HUDEP-2 (cell line): ENCODE data around the gene CEP41.

Experiments used
- DNase-seq, 76 experiments: peaks; one replicate each; lab custom pipeline; 2025; ENCODE audit not compliant: unreplicated experiment in 76 of 76; lab: John Stamatoyannopoulos, UW

CEP41 gene

DNA sequence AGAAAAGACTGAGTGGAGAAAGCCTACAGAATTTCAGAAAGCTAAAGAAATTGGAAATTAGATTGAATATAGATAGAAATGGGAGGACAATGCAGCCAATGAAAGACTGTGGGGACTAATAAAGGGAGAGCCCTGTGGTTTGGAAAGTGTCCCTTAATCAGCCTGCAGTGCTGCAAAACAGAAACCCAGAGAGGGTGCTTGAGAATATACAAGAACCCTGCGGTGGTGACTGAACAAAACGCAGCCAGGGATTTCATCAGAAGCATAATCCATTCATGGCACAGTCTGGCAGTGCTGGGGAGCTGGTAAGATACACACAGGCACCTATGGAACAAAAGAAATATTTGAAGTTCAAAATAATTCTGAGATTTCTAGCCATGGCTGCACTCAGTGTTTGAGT, 19.1 kb downstream of the CEP41 start:
- DNase-seq: no peak

DNA sequence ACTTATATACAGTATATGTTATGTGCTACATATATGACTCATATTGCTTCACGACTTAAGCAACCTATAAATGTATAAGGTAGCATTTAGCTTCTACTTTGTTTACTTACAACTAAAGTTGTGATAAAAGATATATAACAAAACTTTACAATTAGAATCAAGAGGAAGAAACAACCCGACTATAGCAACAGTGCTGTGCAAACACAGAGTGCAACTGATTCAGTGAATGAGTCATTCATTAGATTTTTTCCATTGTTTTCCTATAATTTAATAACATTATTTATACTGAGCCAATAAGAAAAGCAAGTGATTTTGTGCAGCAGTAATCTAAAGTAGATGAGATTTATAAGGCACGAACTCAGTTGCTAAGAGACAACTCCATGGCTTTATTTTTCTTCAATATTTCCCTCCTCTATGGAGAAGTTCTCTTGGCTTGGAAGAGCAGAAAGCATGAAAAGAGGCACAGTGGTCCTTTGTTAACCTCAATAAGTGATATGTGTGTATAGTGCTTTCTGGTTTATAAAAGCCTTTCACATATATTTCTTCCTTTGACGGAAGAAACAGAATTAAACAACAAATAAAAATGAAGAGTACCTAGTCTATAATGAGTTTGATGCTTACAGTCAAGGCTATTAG, 19.8 kb downstream of the CEP41 start:
- DNase-seq: no peak

DNA sequence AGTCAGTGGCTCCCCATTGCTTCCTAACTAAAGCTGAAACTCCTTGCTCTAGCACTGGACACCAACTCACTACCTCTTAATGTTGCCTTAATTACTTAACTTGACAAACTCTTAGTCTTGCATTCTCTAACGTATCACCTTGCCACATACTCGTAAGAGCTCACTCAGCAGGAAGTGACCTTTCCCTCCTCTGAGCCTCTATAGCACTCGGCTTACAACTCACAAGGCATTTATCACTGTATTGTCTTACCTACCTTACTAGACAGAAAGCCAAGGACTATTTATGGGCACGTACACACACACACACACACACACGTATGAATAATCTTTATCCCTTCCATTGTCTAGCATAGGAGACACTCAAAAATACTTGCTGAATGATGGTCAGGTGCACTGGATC, 21.2 kb downstream of the CEP41 start:
- no peak for DNase-seq

DNA sequence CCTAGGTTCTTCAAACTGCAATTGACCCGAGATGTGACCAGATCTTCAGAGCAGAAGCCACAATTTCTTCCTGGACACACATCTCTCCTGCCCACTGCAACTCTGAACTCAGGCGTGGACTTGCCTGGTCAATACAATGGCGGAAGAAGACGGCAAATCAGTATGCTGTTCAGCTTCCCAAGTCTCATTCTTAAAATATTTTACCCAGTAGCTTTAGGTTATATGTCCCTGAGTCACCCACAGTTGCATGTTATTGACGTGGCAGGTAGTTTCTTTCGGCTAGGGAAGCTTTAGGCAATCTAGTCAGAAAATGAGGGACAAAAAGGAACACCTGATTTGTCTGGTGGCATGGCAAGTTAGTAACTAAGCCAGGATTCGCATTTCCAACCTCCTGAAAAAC, 22.5 kb downstream of the CEP41 start:
- DNase-seq: no peak

DNA sequence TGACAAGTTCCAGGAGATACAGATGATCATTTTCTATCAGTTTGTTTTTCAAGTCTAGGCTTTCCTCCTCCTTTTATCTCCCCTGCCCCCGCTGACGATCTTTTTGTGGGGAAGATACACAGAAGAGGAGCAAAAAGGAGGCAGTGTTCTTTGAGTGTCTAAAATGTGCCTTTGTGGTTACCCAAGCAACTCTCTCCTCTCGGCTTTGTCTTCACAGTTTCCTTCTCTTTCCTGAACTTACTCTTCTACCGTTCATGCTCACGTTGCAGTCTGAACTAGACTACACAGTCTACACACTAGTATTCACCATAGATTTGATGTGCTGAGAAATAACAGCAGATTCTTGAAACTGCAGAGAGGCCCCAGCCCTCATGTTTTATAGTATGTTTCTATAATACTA, 23.6 kb downstream of the CEP41 start:
- no peak for DNase-seq

DNA sequence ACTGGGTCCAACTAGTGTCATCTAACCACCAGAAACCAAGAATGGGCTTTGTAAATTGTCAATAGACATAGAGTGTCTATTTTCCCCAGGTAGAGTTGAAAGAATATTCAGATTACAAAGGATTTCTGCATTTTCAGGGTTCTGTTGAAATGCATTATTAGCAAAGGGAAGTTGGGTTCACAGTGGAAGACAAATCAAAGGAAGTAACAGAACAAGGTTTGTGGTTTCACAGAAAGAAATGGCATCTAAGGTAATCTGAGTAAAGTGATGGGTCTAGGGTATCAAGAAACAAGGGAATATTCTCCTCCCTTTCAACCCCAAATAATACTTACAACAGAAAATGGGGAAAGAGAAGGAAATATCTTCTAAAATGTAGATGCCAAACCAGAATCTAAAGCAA, 25.8 kb downstream of the CEP41 start:
- no peak for DNase-seq

DNA sequence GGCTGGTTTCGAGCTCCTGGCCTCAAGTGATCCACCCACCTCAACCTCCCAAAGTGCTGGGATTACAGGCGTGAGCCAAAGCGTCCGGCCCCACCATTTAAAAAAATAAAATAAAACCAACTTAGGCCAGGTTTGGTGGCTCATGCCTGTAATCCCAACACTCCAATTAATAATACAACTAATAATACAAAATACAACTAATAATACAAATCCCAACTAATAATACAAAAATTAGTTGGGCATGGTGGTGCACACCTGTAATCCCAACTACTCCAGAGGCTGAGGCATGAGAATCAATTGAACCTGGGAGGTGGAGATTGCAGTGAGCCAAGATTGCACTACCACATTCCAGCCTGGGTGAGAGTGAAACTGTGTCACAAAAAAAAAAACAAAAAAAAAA, 27.6 kb downstream of the CEP41 start:
- DNase-seq: no peak

DNA sequence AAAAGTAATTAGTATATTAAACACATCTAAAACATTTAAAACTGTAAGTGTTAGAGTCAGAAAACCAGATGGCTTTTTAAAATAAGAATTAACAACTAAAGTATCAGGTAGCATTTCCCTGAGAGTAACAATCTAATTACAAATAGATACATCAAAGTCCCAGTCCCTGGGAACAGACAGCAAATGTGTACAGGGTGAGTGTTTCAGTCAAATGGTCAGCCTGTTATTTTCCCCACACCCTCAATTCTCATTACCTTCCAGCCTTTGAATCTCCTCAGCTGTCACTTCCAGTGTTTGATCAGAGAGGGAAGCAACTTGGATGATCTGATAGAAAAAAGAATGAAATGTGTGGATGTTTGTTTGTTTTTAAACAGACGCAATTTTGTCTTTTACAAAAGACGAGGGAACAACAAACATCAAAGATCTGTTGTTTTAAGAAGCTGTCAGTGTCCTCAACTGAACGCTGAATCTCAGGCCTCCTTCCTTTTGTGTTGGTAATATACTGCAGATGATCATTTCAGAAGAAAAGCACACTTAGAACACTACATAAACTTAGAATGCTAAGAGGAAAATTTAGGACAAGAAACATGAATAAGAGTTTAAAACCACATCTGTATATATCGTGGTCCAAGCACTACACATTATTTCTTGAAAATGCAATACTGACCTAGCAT, 29.8 kb downstream of the CEP41 start:
- DNase-seq: no peak

DNA sequence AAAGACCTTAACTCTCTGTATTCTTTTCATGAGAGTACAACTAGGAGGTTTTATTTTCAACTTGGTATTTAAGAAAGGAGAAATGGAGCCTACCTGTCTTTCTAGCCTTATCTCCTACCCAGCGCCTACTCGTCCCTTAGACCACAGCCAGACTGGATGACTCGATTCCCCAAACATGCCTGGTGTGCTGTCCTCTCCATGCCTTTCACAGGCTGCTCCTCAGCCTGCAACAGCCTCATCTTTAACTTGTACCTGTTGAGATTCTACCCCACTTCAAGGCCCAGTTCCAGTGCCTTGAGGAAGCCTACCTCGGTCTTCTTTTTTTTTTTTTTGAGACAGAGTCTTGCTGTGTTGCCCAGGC, 31.1 kb downstream of the CEP41 start:
- no peak for DNase-seq

DNA sequence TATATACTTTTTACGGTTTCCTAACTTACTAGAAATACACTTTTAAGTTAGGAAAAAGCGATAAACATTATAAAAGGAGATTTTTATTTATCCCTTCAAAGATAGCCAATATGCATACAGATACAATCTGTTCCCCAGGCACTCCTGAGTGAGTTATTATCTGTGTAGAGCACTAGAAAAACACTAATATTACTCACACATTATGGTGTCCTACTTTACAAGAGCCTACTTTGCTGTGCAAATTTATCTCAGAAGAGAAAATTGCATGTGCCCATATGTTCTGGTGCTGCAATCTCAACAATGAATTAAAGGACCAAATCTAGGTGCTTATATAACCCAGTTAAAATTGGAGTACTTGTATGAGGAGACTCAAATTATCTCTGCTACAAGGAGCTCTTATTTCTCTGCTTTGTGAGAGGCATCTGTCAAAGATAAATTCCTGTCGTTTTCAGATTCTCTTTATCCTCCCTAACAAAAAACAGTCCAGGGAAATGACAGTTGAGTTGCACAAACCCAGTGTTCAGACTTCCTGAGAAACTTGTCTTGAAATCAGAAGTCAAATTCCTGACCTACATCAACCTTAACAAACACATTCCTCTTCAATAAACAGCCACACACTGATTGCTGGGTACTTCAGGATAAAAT, 31.6 kb downstream of the CEP41 start:
- no peak for DNase-seq

DNA sequence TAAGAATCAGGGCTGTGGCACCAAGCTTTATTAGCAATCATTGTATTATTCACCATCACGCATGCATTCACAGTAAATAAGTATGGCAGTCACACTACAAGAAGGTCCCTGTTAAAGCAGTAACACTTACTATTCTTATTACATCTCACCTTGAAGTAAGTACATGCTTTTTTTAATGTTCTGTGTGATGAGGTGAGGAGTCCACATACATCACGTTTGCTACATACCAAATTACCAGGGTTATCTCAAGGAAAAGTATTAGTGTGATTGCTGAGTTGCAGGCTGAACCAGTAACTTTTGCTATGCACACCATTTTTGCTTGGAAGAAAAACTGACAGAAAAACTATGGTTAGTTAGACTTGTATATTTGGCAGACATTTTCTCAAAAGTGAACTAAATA, 35.8 kb downstream of the CEP41 start:
- DNase-seq: no peak

DNA sequence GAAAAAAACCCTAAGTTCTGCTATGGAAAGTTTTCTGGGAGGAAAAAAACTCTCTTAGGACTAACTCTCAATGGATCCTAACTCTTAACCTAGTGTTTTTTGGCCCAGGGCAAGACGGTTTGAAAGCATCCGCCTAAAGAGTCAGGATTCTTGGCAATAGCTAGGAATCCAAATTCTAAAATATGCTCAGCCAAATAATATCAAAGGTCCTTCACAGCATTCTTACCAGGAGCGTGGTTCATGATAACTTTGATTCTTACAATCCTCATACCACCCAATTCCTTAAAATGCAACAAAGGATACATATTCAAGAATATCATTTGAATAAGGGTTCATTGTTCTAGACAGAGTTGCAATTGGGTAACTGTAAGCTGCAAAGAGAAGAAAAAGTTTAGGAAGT, 39.2 kb downstream of the CEP41 start:
- no peak for DNase-seq

DNA sequence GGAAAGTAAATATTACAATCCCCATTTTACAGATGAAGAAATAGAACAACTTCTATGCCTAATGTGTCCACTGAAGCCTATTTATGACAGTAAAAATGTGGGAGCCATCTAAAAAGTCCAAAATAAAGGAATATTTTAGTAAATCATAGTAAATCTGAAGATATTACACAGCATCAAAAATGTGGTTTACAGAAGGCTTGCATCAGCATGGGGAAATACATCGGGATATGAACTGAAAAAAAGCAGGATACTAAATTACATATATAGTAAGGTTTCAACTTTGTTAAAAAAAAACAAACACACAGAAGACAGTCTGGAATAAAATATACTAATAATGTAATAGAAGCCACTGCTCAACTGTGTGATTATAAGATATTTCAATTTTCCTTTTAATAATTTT, 39.7 kb downstream of the CEP41 start:
- DNase-seq: no peak

DNA sequence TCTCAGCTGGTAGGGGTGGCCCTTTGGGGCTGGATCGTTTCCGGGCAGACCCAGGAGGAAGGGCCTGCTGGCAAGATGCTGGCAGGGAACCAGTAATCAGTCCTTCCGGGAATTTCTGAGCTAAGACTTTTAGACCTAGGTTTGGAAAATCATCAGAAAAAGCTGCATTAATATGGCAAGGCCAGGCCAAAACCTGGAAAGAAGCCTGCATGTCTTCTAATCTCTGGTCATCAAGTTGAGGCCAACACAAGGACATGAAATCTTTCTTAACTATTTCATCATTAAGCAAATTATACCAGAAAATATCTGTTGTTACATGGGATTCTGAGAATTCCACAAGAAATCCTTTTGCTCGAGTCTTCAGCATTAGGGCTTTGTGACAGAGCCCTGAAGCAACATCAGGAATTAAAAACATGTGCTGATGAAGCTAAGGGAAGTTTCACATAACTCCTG, 40.7 kb downstream of the CEP41 start:
- DNase-seq: no peak

DNA sequence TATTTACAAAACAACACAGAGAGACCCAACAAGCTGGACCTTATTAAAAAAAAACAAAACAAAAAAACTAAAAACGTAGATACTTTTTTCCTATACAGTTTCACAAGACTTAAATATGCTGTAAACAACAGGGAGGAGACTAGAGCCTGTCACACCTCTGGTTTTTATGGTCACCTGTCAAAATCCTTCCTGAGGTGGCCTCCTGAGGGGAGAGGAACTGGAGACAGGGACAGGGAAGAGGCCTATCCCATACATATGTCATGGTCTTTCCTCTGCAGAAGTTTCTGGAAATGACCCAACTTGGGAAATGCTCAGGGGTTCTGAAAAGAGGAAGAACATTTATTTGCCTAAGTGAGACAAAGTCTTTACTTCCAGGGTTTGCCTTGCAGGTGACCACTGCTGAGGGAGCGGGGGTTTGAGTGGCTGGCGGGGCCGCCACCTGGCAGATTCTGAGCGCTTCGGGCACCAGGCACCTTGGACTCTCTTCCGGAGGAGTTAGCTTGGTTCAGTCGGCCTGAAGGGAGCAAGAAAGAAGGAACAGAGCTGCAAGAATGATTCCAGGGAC, 42.2 kb downstream of the CEP41 start:
- no peak for DNase-seq

DNA sequence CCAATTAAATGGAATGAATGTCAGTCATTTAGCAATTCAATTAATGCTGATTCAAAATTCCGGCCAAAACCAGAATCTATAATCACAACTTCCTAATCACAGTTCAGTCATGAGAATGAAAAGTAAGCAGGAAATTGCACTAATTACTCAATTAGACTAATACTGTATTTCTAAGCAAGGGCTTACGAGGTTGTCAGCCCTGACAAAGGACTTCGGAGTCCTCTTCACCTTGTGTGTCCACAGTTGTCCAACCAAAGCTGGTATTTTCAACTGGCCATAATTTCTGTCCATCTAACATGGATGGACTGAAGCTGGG, 43.1 kb downstream of the CEP41 start:
- no peak for DNase-seq

DNA sequence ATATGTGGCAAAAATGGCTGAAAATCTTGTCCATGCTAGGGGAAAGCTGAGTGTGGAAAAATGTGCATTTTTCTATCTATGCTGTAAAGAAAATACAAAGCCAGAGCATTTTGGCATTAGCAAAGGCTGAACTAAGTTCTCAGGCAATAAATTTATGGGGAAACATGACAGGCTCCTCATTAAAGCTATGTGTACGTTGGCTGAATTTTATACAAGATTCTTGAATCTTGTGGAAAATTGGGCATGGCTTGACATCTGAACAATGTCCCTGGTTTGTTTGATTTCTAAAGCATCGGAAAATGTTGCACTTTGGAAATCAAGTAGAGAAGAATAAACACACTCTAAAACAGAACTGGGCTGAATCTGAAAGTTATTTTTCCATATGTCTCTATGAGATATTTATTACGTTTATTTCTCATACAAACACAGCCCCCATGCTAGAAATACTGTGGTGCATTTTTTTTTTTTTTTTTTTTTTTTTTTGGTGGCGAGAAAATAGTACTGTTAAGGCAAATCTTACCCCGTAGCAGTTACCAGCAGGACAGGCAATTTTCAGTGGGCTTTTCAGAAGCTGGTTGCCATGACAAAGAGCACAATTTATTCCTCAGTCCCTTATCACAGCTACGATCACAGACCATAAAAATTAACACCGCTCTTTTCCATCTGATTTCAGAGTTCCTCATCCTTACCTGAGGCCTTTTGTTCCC, 43.6 kb downstream of the CEP41 start:
- DNase-seq: no peak

DNA sequence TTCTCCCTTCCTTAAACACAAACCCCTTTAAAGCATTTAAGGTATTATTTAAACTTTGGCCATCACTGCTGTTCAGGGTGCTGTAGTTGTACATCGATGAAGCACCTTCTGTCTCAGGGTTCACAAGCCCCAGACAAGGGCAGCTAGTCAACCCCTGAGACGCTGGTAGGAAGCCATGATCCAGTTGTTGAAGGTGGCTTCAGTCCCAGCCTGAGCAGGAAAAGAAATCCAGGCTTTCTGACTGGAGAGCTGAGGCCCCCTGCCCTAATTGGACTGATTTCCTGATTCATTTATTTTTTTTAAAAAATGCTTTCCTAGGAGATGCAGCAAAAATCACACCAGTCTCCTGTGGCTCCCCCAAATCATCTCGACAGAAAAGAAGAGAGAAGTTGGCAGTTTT, 44.7 kb downstream of the CEP41 start:
- no peak for DNase-seq

DNA sequence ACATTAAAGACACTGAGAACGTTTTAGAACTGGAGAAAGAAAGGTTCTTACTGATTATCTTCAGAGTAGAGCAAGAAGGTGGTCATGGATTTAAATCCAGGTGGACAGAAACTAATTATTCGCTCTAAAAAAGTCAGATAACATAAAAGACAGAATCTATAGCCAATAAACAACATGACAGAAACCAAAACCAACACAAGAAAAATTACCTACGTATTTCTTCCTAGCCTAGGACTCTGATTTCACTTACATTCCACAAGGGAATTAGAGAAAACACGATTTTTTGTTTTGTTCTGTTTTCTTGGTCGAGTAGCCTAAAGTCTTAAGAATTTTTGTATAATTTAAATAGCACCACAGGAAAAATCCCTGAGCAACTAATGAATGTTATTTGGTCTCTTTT, 45.4 kb downstream of the CEP41 start:
- no peak for DNase-seq

DNA sequence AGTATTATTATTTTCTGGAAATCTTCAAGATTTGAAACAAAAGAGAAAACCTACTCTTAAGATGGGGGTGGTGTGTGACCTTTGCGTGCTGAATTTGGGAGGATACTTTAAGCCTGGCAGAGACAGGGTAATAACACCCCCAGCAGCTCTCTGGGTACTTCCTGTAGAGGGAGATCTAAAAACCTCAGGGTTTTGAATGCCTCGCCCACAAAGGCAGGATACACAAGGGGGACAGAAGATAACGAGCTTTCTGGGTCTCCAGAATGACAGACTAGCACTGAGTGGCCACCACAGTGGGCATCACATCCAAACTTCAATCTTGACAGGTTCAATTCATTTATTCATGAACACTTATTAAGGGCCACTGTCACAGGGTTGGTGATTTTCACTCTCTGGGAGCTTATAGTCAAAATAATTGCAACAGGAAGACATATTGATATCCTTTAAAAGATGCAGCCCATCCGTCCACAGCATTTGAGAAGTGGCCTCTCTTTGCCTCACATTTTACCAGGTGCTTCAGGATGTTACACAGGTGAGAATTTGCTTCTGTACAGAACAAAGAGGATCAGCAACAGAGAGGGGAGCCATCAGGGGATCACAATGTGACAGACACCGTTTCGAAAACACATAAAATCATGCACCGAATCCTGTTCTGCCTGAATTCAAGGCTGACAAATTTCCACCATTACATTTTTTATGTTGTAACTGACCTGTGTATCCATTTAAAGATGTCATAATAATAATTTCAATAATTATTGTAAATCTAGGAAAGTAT, 46.2 kb downstream of the CEP41 start:
- no peak for DNase-seq
